ACC112 (cell line): ENCODE measurements around the gene LNP1.
"Not testable (repeated sequence)": the region's sequence is repeated elsewhere in the genome, so short reads cannot be mapped to it uniquely, and the experiment has no call there.

ENCODE experiments used
- H2AFZ ChIP-seq: fragments of 200-600 bp; sonication (generic); one replicate; pipeline ENCODE4 v1.6.0; 2017; ENCODE audit warnings: antibody characterized with exemption, low read length; ENCODE audit not compliant: unreplicated experiment
- H3K27ac ChIP-seq: fragments of 200-600 bp; sonication (generic); 2 replicates; pipeline ENCODE4 v1.5.1; 2014; ENCODE audit warnings: low read depth, mild to moderate bottlenecking, antibody characterized with exemption, low read length, moderate library complexity
- H3K27me3 ChIP-seq: fragments of 200-600 bp; sonication (generic); 2 replicates; pipeline ENCODE4 v1.6.1; 2014; ENCODE audit warnings: mild to moderate bottlenecking, antibody characterized with exemption, low read length, moderate library complexity, mixed read lengths; ENCODE audit not compliant: insufficient read depth
- H3K36me3 ChIP-seq: fragments of 200-600 bp; sonication (generic); 2 replicates; pipeline ENCODE4 v1.6.1; 2016; ENCODE audit warnings: mild to moderate bottlenecking, antibody characterized with exemption, low read length, moderate library complexity, mixed read lengths; ENCODE audit not compliant: insufficient read depth
- H3K4me1 ChIP-seq: fragments of 200-600 bp; sonication (generic); one replicate; pipeline ENCODE4 v1.6.1; 2016; ENCODE audit warnings: low read length, mixed read lengths; ENCODE audit not compliant: insufficient read depth, unreplicated experiment, control insufficient read depth
- H3K4me3 ChIP-seq: fragments of 200-600 bp; sonication (generic); 2 replicates; pipeline ENCODE4 v1.5.1; 2014; ENCODE audit warnings: mild to moderate bottlenecking, low read depth, low read length
- H3K79me2 ChIP-seq: fragments of 200-600 bp; sonication (generic); one replicate; pipeline ENCODE4 v1.6.0; 2016; ENCODE audit warnings: low read length; ENCODE audit not compliant: control insufficient read depth, unreplicated experiment, insufficient read depth

Gene LNP1

GRCh38 chr3:100436951-100437350, 35.6 kb downstream of the LNP1 start:
- Histone ChIP-seq H3K79me2 (no peaks in the 10 kb centered on the region), H3K36me3 (no peaks in the 10 kb centered on the region), H2AFZ (no peak overlapping the region), H3K4me1 (peaks cover 7% of the 10 kb centered on the region), H3K27ac (no peak overlapping the region), H3K4me3 (no peak overlapping the region), H3K27me3 (no peaks in the 10 kb centered on the region)

GRCh38 chr3:100437721-100438622, 36.6 kb downstream of the LNP1 start:
- peaks cover 7% of the 10 kb centered on the region for H3K4me1 ChIP-seq
- no peaks in the 10 kb centered on the region for H3K79me2 ChIP-seq

GRCh38 chr3:100438623-100438974, 37.3 kb downstream of the LNP1 start:
- Histone ChIP-seq H3K27me3 (no peaks in the 10 kb centered on the region), H3K4me3 (no peak overlapping the region), H3K79me2 (no peaks in the 10 kb centered on the region), H3K4me1 (peaks cover 7% of the 10 kb centered on the region), H3K36me3 (no peaks in the 10 kb centered on the region), H3K27ac (no peak overlapping the region), H2AFZ (no peak overlapping the region)

More at GRCh38 chr3:100437721-100438622, 36.6 kb downstream of the LNP1 start:
- H3K27ac ChIP-seq, result no peak overlapping the region
- H3K4me3 ChIP-seq, result no peak overlapping the region
- no peak overlapping the region for H2AFZ ChIP-seq
- no peaks in the 10 kb centered on the region for H3K27me3 ChIP-seq
- H3K36me3 ChIP-seq, result no peaks in the 10 kb centered on the region

GRCh38 chr3:100440895-100441294, 39.6 kb downstream of the LNP1 start:
- Histone ChIP-seq H3K4me3 (no peak overlapping the region), H3K4me1 (peaks cover 7% of the 10 kb centered on the region), H3K27me3 (no peaks in the 10 kb centered on the region), H2AFZ (no peak overlapping the region), H3K27ac (no peak overlapping the region), H3K79me2 (no peaks in the 10 kb centered on the region), H3K36me3 (0 out of 2 replicates have a peak, but pooled peaks cover 6% of the 10 kb centered on the region)

- Histone ChIP-seq H3K27me3 (no peaks in the 10 kb centered on the region), H3K27ac (no peak overlapping the region), H3K79me2 (no peaks in the 10 kb centered on the region), H3K4me1 (no peaks in the 10 kb centered on the region), H2AFZ (no peak overlapping the region), H3K36me3 (0 out of 2 replicates have a peak, but pooled peaks cover 6% of the 10 kb centered on the region), H3K4me3 (no peak overlapping the region)
Observed at GRCh38 chr3:100443690-100444089, 42.4 kb downstream of the LNP1 start.

- H2AFZ ChIP-seq, H3K27me3 ChIP-seq, H3K36me3 ChIP-seq, H3K4me1 ChIP-seq, H3K27ac ChIP-seq, H3K79me2 ChIP-seq, H3K4me3 ChIP-seq: not testable (repeated sequence)
Observed at GRCh38 chr3:100447067-100447466, 45.7 kb downstream of the LNP1 start.

- Histone ChIP-seq H3K4me3 (no peak overlapping the region), H3K4me1 (no peaks in the 10 kb centered on the region), H2AFZ (no peak overlapping the region), H3K27ac (no peak overlapping the region), H3K79me2 (no peaks in the 10 kb centered on the region), H3K36me3 (0 out of 2 replicates have a peak, but pooled peaks cover 6% of the 10 kb centered on the region), H3K27me3 (no peaks in the 10 kb centered on the region)
Observed at GRCh38 chr3:100448079-100448478, 46.7 kb downstream of the LNP1 start.

- Histone ChIP-seq H3K27me3 (no peaks in the 10 kb centered on the region), H3K4me3 (no peak overlapping the region), H2AFZ (no peak overlapping the region), H3K79me2 (no peaks in the 10 kb centered on the region), H3K27ac (no peak overlapping the region), H3K4me1 (no peaks in the 10 kb centered on the region), H3K36me3 (0 out of 2 replicates have a peak, but pooled peaks cover 1% of the 10 kb centered on the region)
Observed at GRCh38 chr3:100449214-100449613, 47.9 kb downstream of the LNP1 start.

GRCh38 chr3:100454677-100455076, 53.3 kb downstream of the LNP1 start:
- no peaks in the 10 kb centered on the region for H3K27me3 ChIP-seq
- no peak overlapping the region for H3K27ac ChIP-seq
- no peak overlapping the region for H3K4me3 ChIP-seq
- H3K4me1 ChIP-seq, result no peaks in the 10 kb centered on the region
- no peaks in the 10 kb centered on the region for H3K36me3 ChIP-seq
- no peak overlapping the region for H2AFZ ChIP-seq
- no peaks in the 10 kb centered on the region for H3K79me2 ChIP-seq

GRCh38 chr3:100455841-100456550, 54.7 kb downstream of the LNP1 start:
- no peak overlapping the region for H2AFZ ChIP-seq
- H3K4me3 ChIP-seq, result no peak overlapping the region
- H3K79me2 ChIP-seq, result no peaks in the 10 kb centered on the region
- H3K27me3 ChIP-seq, result no peaks in the 10 kb centered on the region
- H3K4me1 ChIP-seq, result no peaks in the 10 kb centered on the region
- no peak overlapping the region for H3K27ac ChIP-seq
- no peaks in the 10 kb centered on the region for H3K36me3 ChIP-seq

GRCh38 chr3:100456745-100457144, 55.4 kb downstream of the LNP1 start:
- no peak overlapping the region for H3K4me3 ChIP-seq
- no peaks in the 10 kb centered on the region for H3K27me3 ChIP-seq
- H2AFZ ChIP-seq, result no peak overlapping the region

More at GRCh38 chr3:100456745-100457144, 55.4 kb downstream of the LNP1 start:
- Histone ChIP-seq H3K27ac (no peak overlapping the region), H3K79me2 (no peaks in the 10 kb centered on the region), H3K36me3 (no peaks in the 10 kb centered on the region), H3K4me1 (no peaks in the 10 kb centered on the region)
